H9 (cell line): Measurements from ENCODE around the gene OVOL3. TPM values are rescaled to one million over a fixed set of nuclear protein-coding genes. Genes with fewer than 3 reads are reported as not detected.

Experiments used
- DNase-seq: peaks from one replicate; pipeline ENCODE4 v3.0.0-alpha.2; 2017
- H2AFZ ChIP-seq: one replicate; pipeline ENCODE4 v1.6.1; 2013; ENCODE audit warnings: mild to moderate bottlenecking, low read length, control low read depth, moderate library complexity
- H2AK5ac ChIP-seq: 2 replicates; pipeline ENCODE4 v1.6.1; 2013; ENCODE audit warnings: low read length, control low read depth, mixed read lengths; ENCODE audit not compliant: insufficient read length
- H2BK120ac ChIP-seq: one replicate; pipeline ENCODE4 v1.6.1; 2013; ENCODE audit warnings: low read depth, mild to moderate bottlenecking, low read length, control low read depth, inconsistent platforms; ENCODE audit not compliant: poor library complexity, severe bottlenecking
- H2BK12ac ChIP-seq: 2 replicates; pipeline ENCODE4 v1.6.1; 2013; ENCODE audit warnings: low read length, control low read depth, mixed read lengths, low read depth; ENCODE audit not compliant: insufficient read length
- H2BK15ac ChIP-seq: 2 replicates; pipeline ENCODE4 v1.6.1; 2013; ENCODE audit warnings: low read depth, low read length, control low read depth
- H2BK20ac ChIP-seq: one replicate; pipeline ENCODE4 v1.6.1; 2013; ENCODE audit warnings: low read depth, mild to moderate bottlenecking, low read length, control low read depth, inconsistent platforms; ENCODE audit not compliant: poor library complexity, severe bottlenecking
- H2BK5ac ChIP-seq: 2 replicates; pipeline ENCODE4 v1.6.1; 2013; ENCODE audit warnings: low read length, control low read depth, mixed read lengths; ENCODE audit not compliant: insufficient read length
- H3K14ac ChIP-seq: 2 replicates; pipeline ENCODE4 v1.6.1; 2013; ENCODE audit warnings: low read length, control low read depth; ENCODE audit not compliant: insufficient read depth
- H3K18ac ChIP-seq: 2 replicates; pipeline ENCODE4 v1.6.1; 2013; ENCODE audit warnings: low read depth, mild to moderate bottlenecking, mixed read lengths, low read length, control low read depth; ENCODE audit not compliant: insufficient read length
- H3K23ac ChIP-seq: 2 replicates; pipeline ENCODE4 v1.6.1; 2013; ENCODE audit warnings: low read length, control low read depth, mixed read lengths, low read depth; ENCODE audit not compliant: insufficient read length
- H3K23me2 ChIP-seq: 2 replicates; pipeline ENCODE4 v1.6.1; 2013; ENCODE audit warnings: low read depth, mild to moderate bottlenecking, mixed read lengths, low read length, control low read depth; ENCODE audit not compliant: insufficient read length, poor library complexity, severe bottlenecking
- H3K27ac ChIP-seq: 2 replicates; pipeline ENCODE4 v1.5.1; 2013; ENCODE audit warnings: low read length, control low read depth, mixed read lengths, low read depth; ENCODE audit not compliant: insufficient read length
- H3K27me3 ChIP-seq: 2 replicates; pipeline ENCODE4 v1.6.1; 2013; ENCODE audit warnings: low read length, control low read depth, inconsistent platforms; ENCODE audit not compliant: insufficient read depth
- H3K4ac ChIP-seq: 2 replicates; pipeline ENCODE4 v1.6.1; 2013; ENCODE audit warnings: low read depth, mild to moderate bottlenecking, control low read depth, inconsistent platforms, low read length, moderate library complexity
- H3K4me1 ChIP-seq: 2 replicates; pipeline ENCODE4 v1.6.1; 2013; ENCODE audit warnings: low read length, control low read depth, inconsistent platforms; ENCODE audit not compliant: insufficient read depth
- H3K4me2 ChIP-seq: 2 replicates; pipeline ENCODE4 v1.6.1; 2013; ENCODE audit warnings: low read length, control low read depth, mixed read lengths; ENCODE audit not compliant: insufficient read length, insufficient read depth
- H3K56ac ChIP-seq: 2 replicates; pipeline ENCODE4 v1.6.1; 2013; ENCODE audit warnings: low read depth, mild to moderate bottlenecking, mixed read lengths, low read length, control low read depth; ENCODE audit not compliant: insufficient read length
- H3K79me1 ChIP-seq: 2 replicates; pipeline ENCODE4 v1.6.1; 2013; ENCODE audit warnings: low read depth, mild to moderate bottlenecking, moderate library complexity, low read length, control low read depth, inconsistent platforms; ENCODE audit not compliant: insufficient read depth, poor library complexity, severe bottlenecking
- H3K79me2 ChIP-seq: 2 replicates; pipeline ENCODE4 v1.6.1; 2013; ENCODE audit warnings: low read length, control low read depth, inconsistent platforms; ENCODE audit not compliant: insufficient read depth
- H3K9ac ChIP-seq: 2 replicates; pipeline ENCODE4 v1.6.1; 2013; ENCODE audit warnings: low read length, control low read depth, mixed read lengths; ENCODE audit not compliant: insufficient read length; ENCODE audit errors: extremely low read depth
- H3K9me3 ChIP-seq: one replicate; pipeline ENCODE4 v1.6.1; 2013; ENCODE audit warnings: low read depth, low read length, inconsistent platforms; ENCODE audit not compliant: control insufficient read depth
- H3T11ph ChIP-seq: one replicate; pipeline ENCODE4 v1.6.1; 2013; ENCODE audit warnings: mild to moderate bottlenecking, low read length, control low read depth, inconsistent platforms
- H4K20me1 ChIP-seq: one replicate; pipeline ENCODE4 v1.6.1; 2013; ENCODE audit not compliant: control insufficient read depth, insufficient read length, insufficient read depth
- H4K5ac ChIP-seq: 2 replicates; pipeline ENCODE4 v1.6.1; 2013; ENCODE audit warnings: low read depth, mild to moderate bottlenecking, mixed read lengths, low read length, control low read depth; ENCODE audit not compliant: insufficient read length
- H4K8ac ChIP-seq: replicated peaks from 2 replicates; pipeline ENCODE4 v1.6.1; 2013; ENCODE audit warnings: low read length, control low read depth, mixed read lengths, low read depth; ENCODE audit not compliant: insufficient read length
- H4K91ac ChIP-seq: 2 replicates; pipeline ENCODE4 v1.6.1; 2013; ENCODE audit warnings: low read depth, mild to moderate bottlenecking, moderate library complexity, mixed read lengths, low read length, control low read depth; ENCODE audit not compliant: insufficient read length
- H3K27ac Mint-ChIP-seq, 3 experiments: 2 replicates in 2 of 3; 3 replicates in 1 of 3; pipeline ENCODE4 v1.8.0; 2020 to 2021; ENCODE audit warnings: mixed read lengths in 3 of 3, mild to moderate bottlenecking in 1 of 3, moderate library complexity in 1 of 3
- H3K27me3 Mint-ChIP-seq: 2 replicates; pipeline ENCODE4 v1.8.0; 2021; ENCODE audit warnings: low read depth, mild to moderate bottlenecking, moderate library complexity, mixed read lengths
- H3K36me3 Mint-ChIP-seq, 3 experiments: 2 replicates in 2 of 3; 3 replicates in 1 of 3; pipeline ENCODE4 v1.8.0; 2020 to 2021; ENCODE audit warnings: low read depth in 3 of 3, mixed read lengths in 3 of 3; ENCODE audit not compliant: insufficient read depth in 1 of 3
- H3K4me1 Mint-ChIP-seq, 2 experiments: 2 replicates each; pipeline ENCODE4 v1.8.0; 2020; ENCODE audit warnings: mixed read lengths in 2 of 2
- H3K4me3 Mint-ChIP-seq, 2 experiments: 2 replicates in 1 of 2; 3 replicates in 1 of 2; pipeline ENCODE4 v1.8.0; 2020 to 2021; ENCODE audit warnings: mild to moderate bottlenecking in 2 of 2, mixed read lengths in 2 of 2, moderate library complexity in 1 of 2
- H3K9me3 Mint-ChIP-seq, 2 experiments: 2 replicates in 1 of 2; 3 replicates in 1 of 2; pipeline ENCODE4 v1.8.0; 2020; ENCODE audit warnings: mild to moderate bottlenecking in 2 of 2, mixed read lengths in 2 of 2, moderate library complexity in 1 of 2
- WGBS: extraction: QIAGEN DNeasy Blood & Tissue Kit; methylation state at CpG from one replicate; pipeline ENCODE4 v1.1.7; 2013; ENCODE audit warnings: missing lambda C conversion rate, low lambda C conversion rate, mixed read lengths; ENCODE audit not compliant: insufficient read length; ENCODE audit errors: extremely low coverage; 5-methylcytosine and 5-hydroxymethylcytosine counted together
- total RNA-seq: library from RNA; stranded (reverse); gene quantifications from 2 replicates; pipeline ENCODE4 v1.2.1, GENCODE V29; 2021
- TF ChIP-seq, protein P1 (sequence below): fragments of 200-600 bp; sonication (generic); conservative IDR thresholded peaks from 3 replicates; pipeline ENCODE4 v1.8.0; 2021; ENCODE audit warnings: antibody characterized with exemption, mild to moderate bottlenecking

Gene OVOL3
- total RNA-seq, 1 experiment from 2014 or later, result not detected

DNA sequence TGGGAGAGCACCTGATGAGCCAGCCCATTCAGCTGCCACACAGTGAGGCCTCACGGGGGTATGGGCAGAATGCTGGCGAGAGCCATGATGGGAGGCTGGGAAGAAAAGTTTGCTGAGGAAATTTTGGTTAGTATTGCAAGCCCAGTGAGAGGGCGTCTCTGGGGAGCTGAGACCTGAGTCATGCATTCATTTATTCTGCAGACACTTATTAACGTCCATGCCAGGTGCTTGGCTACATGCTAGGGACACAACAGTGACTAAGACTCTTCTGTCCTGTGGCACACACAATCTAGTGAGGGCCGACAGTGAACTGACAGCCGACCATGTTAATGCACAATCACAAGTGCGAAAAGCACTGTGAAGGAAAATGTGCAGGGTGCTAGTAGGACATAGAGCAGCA lies 29.0 kb upstream of the OVOL3 start:
- H3K9ac ChIP-seq, result no peak overlapping the region
- no peak overlapping the region for H4K91ac ChIP-seq
- no peak overlapping the region for H2BK15ac ChIP-seq
- no peaks in the 10 kb centered on the region for H3K23me2 ChIP-seq
- Mint-ChIP-seq H3K27me3 (no peaks in the 10 kb centered on the region), H3K36me3 (peaks cover 51 to 81% (median 73%) of the 10 kb centered on the region in 3 experiments; a peak in 6 of 7 replicates), H3K27ac (no peak overlapping the region), H3K9me3 (no peaks in the 10 kb centered on the region), H3K4me3 (no peak overlapping the region), H3K4me1 (no peaks in the 10 kb centered on the region)
- H3K27me3 ChIP-seq, result no peaks in the 10 kb centered on the region
- H3T11ph ChIP-seq, result no peak overlapping the region
- no CpG with 5 or more reads among the region's 7 CpGs for WGBS
- H3K4me1 ChIP-seq, result no peaks in the 10 kb centered on the region
- no peaks in the 10 kb centered on the region for H3K9me3 ChIP-seq
- TF ChIP-seq, protein P1, sequence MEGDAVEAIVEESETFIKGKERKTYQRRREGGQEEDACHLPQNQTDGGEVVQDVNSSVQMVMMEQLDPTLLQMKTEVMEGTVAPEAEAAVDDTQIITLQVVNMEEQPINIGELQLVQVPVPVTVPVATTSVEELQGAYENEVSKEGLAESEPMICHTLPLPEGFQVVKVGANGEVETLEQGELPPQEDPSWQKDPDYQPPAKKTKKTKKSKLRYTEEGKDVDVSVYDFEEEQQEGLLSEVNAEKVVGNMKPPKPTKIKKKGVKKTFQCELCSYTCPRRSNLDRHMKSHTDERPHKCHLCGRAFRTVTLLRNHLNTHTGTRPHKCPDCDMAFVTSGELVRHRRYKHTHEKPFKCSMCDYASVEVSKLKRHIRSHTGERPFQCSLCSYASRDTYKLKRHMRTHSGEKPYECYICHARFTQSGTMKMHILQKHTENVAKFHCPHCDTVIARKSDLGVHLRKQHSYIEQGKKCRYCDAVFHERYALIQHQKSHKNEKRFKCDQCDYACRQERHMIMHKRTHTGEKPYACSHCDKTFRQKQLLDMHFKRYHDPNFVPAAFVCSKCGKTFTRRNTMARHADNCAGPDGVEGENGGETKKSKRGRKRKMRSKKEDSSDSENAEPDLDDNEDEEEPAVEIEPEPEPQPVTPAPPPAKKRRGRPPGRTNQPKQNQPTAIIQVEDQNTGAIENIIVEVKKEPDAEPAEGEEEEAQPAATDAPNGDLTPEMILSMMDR, result no peak
- H2BK120ac ChIP-seq, result no peak overlapping the region
- H3K79me1 ChIP-seq, result no peaks in the 10 kb centered on the region
- peaks cover 2% of the 10 kb centered on the region for H4K20me1 ChIP-seq
- no peak overlapping the region for H2BK12ac ChIP-seq
- H2AK5ac ChIP-seq, result no peak overlapping the region
- no peak overlapping the region for H3K4ac ChIP-seq
- no peak overlapping the region for H3K27ac ChIP-seq
- no peak overlapping the region for H3K14ac ChIP-seq
- no peak overlapping the region for H3K23ac ChIP-seq
- no peak overlapping the region for H4K8ac ChIP-seq
- DNase-seq, result no peak
- H3K79me2 ChIP-seq, result no peaks in the 10 kb centered on the region
- no peak overlapping the region for H2AFZ ChIP-seq
- no peak overlapping the region for H3K56ac ChIP-seq
- H3K4me2 ChIP-seq, result no peak overlapping the region
- H4K5ac ChIP-seq, result no peak overlapping the region
- no peak overlapping the region for H2BK5ac ChIP-seq
- no peak overlapping the region for H2BK20ac ChIP-seq
- no peak overlapping the region for H3K18ac ChIP-seq
